GM19463 (cell line): ENCODE measurements around the gene LMF2.
A peak's percentile ranks its signal among the peaks of the same experiment; 100 is the strongest.
"Not testable (repeated sequence)": the region's sequence is repeated elsewhere in the genome, so short reads cannot be mapped to it uniquely, and the experiment has no call there.

Experiments used
- ATAC-seq: cut with Tn5 transposase; IDR thresholded peaks from one replicate; pipeline ENCODE4 v1.9.1; 2021; ENCODE audit warnings: mild to moderate bottlenecking, moderate library complexity; ENCODE audit not compliant: unreplicated experiment

Gene LMF2, protein sequence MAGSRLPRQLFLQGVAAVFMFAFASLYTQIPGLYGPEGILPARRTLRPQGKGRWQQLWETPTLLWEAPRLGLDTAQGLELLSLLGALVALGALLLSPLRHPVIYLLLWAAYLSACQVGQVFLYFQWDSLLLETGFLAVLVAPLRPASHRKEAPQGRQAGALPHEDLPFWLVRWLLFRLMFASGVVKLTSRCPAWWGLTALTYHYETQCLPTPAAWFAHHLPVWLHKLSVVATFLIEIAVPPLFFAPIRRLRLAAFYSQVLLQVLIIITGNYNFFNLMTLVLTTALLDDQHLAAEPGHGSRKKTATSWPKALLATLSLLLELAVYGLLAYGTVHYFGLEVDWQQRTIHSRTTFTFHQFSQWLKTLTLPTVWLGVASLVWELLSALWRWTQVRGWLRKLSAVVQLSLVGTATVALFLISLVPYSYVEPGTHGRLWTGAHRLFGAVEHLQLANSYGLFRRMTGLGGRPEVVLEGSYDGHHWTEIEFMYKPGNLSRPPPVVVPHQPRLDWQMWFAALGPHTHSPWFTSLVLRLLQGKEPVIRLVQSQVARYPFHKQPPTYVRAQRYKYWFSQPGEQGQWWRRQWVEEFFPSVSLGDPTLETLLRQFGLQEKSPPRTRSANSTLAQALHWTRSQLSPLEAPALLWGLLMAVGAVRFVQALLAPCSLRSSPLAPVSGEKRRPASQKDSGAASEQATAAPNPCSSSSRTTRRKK

DNA sequence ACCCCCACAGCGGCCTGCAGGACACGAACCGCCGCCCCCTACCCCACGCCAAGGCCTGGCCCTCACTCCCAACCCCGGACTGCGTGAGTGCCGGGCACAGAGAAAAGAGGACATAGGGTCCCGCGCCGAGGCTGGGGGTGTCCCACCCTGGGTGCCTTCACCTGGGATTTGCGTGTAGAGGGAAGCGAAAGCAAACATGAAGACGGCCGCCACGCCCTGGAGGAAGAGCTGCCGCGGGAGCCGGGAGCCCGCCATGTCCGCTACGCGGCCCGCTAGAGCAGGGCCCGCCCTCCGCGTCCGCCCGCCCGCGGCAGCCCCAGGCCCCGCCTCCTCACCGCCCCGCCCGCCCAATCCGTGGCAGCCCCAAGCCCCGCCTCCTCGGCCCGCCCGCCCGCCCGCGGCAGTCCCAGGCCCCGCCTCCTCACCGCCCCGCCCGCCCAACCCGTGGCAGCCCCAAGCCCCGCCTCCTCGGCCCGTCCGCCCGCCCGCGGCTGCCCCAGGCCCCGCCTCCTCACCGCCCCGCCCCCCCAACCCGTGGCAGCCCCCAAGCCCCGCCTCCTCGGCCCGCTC, at the start of gene LMF2:
TSS of gene LMF2 (minus strand) at position 282 of the 570 bp plus-strand sequence. CDS start at position 255, 27 bp downstream.
- peak; percentile 48 for ATAC-seq

DNA sequence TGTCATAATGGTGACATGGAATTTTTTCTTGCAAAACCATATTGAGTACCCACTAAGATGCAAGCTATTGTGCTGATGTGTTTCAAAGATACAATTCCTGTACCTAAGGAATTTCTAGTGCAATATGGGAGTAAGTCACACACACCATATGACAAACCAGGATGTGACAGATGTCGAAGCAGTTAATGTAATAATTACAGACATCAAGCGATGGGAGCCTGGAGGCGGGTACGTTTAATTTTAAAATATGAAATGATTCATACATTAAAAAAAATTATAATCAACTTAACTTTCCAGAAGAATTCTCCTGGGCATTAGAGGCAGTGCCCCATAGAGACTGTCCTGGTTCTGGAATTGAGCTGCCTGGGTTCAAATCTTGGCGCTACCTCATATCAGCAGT, 49.2 kb upstream of the LMF2 start:
- ATAC-seq, result no peak

DNA sequence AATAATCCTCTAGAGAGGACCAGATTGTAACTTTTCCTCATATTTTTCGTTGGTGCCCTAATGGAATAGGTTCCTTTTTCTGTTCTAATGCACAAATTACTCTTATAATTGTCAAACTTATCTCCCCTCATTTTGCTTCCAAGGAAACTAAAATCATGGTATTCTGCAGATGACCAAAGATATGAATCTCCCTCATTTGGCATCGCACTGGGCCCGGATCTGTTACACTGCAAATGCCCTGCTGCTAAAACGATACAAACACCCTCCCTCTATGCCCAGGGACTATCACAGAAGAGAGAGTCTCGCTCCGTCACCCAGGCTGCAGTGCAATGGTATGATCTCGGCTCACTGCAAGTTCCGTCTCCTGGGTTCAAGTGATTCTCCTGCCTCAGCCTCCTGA, 45.8 kb upstream of the LMF2 start:
- ATAC-seq, result no peak

DNA sequence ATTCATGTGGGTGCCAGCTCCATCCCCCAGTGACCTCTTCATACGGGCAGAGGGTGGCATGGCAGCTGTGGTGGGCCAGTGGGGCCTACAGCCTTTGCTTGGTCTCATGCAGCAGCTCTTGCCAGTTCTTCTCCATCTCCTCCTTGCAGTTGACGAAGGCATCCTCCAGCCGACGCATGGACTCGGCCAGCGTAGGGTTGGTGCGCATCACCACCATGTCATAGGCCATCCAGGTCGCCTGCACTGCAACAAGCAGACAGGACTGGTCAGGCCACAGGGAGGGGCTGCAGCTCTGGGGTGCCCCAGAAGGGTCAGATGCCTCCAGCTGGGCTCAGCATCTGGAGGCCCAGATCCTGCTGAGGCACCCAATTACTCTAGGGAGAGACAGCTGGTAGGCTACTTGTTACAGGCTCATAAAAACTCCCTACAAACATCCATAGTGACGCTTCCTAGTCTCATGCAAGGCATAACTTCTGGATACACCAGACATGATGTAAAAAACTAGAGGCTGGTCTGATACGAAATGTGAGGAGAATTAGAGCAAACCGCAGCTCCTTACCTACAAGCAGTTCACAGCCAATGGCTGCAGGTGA, 43.8 kb upstream of the LMF2 start:
- ATAC-seq, result no peak

DNA sequence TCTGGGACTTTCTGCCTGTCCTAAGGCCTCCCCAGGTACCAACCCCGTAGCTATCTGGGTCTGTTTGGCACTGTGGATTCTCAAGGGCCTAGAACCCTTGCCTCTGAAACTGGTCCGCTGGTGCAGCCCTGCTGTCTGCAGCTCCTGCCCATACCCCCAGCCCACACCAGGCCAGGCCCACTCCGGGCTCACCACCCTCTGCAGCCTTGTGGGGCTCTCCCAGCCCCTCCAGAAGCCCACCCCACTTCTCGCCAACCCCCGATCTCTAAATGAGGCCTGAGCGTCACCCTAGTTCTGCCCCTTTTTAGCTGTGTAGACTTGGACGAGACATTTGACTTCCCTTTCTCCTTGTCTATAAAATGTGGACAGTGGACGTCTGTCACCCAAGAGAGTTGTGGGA, 42.9 kb upstream of the LMF2 start:
- no peak for ATAC-seq

DNA sequence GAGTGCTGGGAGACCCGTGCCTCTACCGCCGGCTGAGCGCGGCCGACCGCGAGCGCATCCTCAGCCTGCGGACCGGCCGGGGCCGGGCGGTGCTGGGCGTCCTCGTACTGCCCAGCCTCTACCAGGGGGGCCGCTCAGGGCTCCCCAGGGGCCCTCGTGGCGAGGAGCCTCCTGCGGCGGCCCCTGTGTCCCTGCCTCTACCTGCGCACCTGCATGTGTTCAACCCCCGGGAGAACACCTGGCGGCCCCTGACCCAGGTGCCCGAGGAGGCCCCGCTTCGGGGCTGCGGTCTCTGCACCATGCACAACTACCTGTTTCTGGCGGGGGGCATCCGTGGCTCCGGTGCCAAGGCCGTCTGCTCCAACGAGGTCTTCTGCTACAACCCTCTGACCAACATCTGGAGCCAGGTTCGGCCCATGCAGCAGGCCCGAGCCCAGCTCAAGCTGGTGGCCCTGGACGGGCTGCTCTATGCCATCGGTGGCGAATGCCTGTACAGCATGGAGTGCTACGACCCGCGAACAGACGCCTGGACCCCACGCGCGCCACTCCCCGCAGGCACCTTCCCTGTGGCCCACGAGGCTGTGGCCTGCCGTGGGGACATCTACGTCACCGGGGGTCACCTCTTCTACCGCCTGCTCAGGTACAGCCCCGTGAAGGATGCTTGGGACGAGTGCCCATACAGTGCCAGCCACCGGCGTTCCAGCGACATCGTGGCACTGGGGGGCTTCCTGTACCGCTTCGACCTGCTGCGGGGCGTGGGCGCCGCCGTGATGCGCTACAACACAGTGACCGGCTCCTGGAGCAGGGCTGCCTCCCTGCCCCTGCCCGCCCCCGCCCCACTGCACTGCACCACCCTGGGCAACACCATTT, 41.7 kb upstream of the LMF2 start:
- ATAC-seq, result no peak

DNA sequence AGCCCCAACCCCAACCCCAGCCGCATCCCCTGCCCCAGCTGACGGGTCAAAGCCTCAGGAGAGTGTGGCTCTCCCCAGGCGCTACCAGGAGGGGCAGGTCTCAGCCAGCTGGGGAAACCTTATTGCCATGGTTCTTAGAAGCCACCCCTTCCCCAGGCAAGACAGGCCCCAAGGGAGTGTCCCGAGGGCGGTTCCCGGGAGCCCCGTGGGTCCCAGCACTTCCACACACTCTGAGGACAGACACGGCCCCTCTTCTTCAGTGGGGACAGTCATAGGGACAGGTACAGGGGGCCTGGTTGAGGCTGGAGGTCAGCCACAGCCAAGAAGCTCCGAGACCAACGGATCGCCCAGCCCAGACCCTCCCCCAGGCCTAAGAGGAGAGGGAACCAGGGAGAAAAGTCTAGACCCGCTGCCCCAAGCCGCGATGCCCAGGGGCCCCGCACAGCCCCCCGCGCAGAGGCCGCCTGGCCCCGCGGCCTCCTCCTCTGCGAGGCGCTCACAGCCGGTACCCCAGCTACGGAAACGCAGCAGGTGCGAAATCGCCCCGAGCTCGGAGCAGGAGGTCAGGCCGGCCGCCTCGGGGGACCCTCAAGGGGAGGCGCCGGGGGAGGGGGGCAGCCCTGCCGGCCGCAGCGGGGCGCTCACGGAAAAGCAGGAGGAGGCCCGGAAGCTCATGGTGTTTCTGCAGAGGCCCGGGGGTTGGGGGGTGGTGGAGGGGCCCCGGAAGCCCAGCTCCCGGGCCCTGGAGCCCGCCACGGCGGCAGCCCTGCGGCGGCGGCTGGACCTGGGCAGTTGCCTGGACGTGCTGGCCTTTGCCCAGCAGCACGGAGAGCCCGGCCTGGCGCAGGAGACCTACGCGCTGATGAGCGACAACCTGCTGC, 40.8 kb upstream of the LMF2 start:
- ATAC-seq, result no peak

DNA sequence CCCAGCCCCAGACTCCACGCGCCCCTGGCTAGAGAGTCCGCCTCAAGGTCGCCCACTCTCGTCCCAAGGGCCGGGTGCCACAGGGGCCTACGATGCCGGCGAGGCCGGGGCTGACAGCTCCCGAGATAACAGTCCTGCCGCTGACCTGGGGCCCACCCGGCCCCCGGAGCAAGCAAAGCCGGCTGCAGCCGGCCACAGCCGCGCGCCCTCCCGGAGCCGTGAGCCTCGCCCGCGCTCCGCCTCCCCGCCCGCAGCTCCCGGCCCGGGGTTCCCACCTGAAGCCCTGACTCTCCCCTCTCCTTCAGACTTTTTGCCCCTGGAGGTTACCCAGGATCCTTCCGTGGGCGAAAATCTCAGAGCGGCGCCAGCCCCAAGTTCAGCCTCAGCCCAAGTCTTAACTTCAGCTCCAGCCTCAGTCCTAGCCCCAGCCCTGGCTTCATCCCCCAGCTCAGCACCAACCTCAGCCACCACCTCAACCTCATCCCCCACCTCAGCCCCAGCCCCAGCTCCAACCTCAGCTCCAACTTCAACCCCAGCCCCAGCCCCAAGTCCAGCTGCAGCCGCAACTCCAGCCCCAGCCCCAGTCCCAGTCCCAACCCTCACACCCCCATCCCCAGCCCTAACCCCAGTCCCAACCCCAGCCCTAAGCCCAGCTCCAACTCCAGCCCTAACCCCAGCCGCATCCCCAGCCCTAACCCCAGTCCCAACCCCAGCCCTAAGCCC, 39.9 kb upstream of the LMF2 start:
- ATAC-seq, result no peak

DNA sequence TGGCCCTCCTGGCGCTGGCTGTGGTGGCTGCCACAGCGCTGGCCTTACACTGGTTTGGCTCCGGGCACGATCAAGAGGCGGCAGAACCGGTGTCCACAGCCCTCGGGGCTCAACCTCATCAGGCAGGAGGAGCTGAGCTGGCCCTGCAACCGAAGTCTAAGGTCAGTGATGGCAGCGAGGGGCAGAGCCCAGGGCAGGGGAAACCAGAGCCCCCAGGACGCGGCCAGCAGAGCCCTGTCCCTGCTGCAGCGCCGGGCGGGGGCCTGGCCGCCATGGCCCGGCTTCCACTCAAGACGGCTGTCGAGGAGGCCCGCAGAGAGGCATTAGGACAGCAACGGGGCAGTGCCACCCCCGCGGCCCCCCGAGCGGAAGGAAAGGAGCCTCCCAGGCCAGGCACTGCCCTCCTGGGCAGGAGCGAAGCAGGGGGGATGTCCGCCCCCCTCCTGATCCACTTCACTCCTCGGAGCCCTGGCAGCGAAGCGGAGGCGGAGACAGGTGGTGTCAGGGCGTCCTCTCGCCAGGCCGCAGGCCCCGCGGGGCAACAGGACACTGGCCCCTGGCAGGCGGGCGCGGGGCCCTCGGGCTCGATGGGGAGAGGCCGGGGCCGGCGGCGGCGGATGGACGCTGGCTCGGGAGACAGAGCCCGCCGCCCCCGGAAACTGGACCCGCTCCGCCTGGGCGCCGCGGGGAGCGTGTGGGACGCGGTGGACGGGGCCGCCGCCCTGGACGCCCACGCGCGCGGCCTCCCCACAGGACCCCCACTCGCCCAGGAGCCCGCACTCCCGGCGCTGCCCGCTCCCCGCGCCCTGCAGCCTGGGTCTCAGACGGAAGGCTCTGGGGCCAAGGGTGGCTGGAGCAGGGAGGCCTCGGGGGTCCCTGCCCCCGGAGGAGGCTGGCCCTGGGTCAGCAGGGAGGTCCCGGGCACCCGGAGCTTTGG, 39.1 kb upstream of the LMF2 start:
- ATAC-seq, result no peak

DNA sequence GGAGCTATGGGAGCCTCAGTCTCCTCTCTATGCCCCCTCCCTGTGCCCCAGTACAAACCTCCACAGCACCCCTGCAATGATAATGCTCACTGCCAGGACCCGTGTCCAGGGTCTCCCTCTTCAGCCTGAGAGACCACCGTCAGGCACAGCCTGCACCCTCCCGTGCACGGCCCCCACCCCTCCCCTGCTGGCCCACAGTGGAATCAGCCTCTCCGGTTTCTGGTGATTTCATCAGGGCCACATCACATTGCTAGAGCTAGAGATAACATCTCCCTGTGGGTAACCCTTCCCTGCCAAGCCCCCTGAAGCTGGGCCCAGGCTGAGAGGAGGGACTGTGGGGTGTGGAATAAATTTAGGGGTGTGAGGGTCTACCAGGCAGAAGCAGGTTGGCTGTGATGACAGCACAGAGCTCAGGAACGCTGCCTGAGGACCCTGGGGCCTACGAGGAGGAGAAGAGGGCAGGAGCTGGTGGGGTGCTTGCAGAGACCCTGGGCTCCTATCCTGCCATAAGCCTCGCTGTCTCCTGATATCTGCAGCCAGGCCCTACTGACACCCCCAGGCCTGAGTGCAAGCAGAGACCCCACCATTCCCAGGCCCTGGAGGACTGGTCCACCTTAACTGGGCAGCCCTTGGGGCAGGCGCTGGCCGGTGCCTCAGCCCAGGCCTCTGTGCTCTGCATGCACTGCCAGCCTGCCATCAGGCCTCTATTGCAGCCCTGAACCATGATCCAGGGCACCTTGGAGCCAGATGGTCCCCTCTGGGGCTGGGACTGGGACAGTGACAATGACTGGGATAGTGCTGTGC, 38.2 kb upstream of the LMF2 start, which contains the start of gene KLHDC7B:
TSS of gene KLHDC7B (plus strand) at position 378 of the 804 bp plus-strand sequence. CDS start at position 723, 345 bp downstream.
- no peak for ATAC-seq

DNA sequence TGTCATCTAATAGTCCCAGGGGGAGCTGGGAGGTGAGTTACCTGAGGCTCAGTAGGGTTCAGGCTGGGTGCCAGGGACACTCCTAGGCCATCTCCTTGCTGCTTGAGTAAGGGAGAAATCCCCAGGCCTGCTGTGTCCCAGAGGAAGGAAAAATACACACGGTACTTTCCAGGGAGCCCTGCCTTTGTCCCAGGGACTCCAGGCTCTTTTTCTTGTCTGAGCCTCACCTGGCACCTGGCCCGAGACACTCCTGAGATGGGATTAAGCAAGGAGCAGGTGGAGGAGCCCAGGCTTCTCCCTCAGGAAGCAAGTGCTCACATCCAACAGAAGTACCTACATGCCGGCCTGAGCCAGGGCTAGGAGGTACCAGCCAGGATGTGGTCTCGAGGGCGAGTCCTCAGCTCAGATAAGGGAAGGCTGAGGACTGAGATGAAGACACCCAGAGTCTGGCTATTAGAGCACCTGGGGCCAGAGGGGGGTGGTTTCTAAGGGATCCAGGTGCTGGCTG, 37.3 kb upstream of the LMF2 start:
- ATAC-seq, result no peak

DNA sequence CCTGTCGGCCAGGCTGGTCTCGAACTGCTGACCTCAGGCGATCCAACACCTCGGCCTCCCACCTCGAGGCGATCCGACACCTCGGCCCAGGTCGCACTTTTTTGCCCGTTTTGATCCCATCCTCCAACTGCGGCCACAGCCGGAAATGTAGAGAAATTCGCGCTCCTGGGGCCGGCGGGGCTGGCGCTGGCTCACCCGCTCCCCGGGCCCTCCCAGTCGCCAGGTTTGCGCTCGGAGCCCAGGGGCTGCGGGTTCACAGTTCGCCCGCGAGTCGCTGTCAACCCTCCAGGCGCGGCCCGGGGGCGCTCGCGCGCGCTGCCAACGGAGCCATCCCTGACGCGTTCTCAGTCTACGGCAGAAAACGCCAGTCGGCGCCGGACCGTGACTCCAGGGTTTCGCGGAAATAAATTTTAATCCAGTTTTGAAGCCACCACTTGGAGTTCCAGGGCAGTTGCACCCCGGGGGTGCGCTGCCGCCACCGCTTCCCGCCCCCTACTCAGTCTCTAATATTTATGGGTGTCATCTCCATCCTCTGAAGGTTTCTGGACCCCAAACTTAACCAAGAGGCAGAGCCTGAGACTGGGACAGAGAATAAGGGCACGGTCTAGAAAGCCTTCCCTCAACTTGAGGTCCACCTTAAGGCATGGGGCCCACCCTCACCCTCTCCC, 36.7 kb upstream of the LMF2 start:
- ATAC-seq, result no peak

DNA sequence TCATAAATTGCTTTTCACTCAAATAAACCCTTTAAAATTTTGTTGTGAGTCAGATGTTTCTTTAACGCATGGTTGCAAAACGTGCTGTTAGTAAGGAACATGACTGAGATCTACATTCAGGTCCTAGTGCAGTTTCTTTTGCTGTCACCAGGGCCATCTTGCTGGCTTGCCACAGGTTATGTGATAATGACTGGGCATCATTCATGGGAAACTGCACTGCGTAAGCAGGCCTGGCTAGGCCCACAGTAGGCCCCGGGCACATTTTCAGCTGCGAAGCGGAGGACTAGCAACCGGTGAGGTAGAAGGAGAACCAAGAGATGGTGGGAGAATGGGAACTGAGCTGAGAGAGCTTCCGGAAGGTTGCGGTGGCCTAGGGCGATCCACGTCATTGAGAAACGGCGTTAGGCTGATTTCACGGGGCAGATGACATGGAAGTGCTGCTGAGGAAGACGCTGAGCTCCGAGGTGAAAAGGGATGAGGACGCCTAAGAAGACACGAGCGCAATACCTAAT, 35.0 kb upstream of the LMF2 start:
- no peak for ATAC-seq

DNA sequence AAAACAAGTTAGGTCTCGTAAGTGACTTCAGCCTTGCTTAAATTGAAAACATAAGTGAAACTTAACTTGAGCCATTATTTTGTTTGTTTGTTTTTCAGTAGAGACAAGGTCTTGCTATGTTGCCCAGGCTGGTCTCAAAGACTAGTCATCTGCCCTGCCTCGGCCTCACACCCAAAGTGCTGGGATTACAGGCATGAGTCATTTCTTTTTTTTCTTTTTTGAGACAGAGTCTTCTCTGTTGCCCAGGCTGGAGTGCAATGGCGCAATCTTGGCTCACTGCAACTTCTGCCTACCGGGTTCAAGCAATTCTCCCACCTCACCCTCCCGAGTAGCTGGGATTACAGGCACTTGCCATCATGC, 34.1 kb upstream of the LMF2 start:
- not testable (repeated sequence) for ATAC-seq

DNA sequence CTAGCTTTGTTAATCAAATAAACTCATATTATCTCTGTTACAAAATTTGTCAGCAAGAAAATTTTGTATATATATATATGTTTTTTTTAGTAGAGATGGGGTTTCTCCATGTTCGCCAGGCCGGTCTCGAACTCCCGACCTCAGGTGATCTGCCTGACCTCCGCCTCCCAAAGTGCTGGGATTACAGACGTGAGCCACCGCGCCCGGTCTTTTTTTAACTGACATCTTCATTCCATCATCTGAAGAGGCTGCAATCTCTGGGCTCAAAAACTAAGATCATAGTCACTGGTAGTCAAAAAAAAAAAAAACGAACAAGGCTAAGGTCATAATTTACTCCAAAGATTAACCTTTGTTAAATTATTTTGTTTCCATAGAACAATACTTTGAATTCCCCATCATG, 32.9 kb upstream of the LMF2 start:
- no peak for ATAC-seq

DNA sequence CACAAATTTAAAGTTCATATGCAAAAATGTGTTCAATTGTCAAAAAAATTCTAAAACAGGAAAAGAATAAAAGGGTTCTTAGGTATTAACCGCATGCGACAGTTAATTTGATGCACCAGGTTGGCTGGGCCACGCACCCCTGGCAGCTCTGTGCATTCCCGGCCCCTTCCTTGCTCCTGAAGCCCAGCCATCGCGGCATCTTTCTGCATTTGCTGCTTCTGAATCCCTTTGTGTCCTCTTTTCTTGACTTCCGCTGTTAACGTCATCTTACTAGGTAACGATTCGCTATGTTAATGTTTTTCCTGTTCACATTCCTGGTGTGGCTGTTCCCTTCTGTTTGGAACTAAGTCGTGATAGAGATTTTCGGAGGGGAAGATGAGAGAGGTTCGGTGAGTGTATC, 30.3 kb upstream of the LMF2 start:
- no peak for ATAC-seq
